OCI-LY1 (cell line): ENCODE measurements around the gene METRN.

Source experiments
- H2AFZ ChIP-seq: fragments of 200-600 bp; sonication (generic), shearing (Covaris generic); 2 replicates; pipeline ENCODE4 v1.6.0; 2014; ENCODE audit warnings: antibody characterized with exemption, mild to moderate bottlenecking, low read length
- H3F3A ChIP-seq: fragments of 200-600 bp; sonication (generic), shearing (Covaris generic); 2 replicates; pipeline ENCODE4 v1.6.0; 2014; ENCODE audit warnings: mild to moderate bottlenecking, antibody characterized with exemption, low read length, moderate library complexity; ENCODE audit not compliant: insufficient read depth
- H3K27ac ChIP-seq: fragments of 200-600 bp; sonication (generic); 2 replicates; pipeline ENCODE4 v1.5.1; 2014; ENCODE audit warnings: low read length, mixed run types, mild to moderate bottlenecking, low read depth; ENCODE audit not compliant: poor library complexity, severe bottlenecking
- H3K27me3 ChIP-seq: fragments of 200-600 bp; sonication (generic); 2 replicates; pipeline ENCODE4 v1.6.0; 2014; ENCODE audit warnings: antibody characterized with exemption, mild to moderate bottlenecking, low read length, moderate library complexity; ENCODE audit not compliant: insufficient read depth
- H3K36me3 ChIP-seq: fragments of 200-600 bp; sonication (generic); 2 replicates; pipeline ENCODE4 v1.6.1; 2014; ENCODE audit warnings: mild to moderate bottlenecking, antibody characterized with exemption, low read length, moderate library complexity, mixed read lengths; ENCODE audit not compliant: insufficient read depth
- H3K4me1 ChIP-seq: fragments of 200-600 bp; sonication (generic); 2 replicates; pipeline ENCODE4 v1.5.1; 2014; ENCODE audit warnings: mild to moderate bottlenecking, low read length, moderate library complexity; ENCODE audit not compliant: insufficient read depth, severe bottlenecking
- H3K4me2 ChIP-seq: fragments of 200-600 bp; sonication (generic), shearing (Covaris generic); 2 replicates; pipeline ENCODE4 v1.6.1; 2014; ENCODE audit warnings: low read length
- H3K4me3 ChIP-seq: fragments of 200-600 bp; sonication (generic); 2 replicates; pipeline ENCODE4 v1.5.1; 2014; ENCODE audit warnings: low read length, low read depth, mild to moderate bottlenecking, mixed read lengths; ENCODE audit not compliant: poor library complexity, severe bottlenecking
- H3K79me2 ChIP-seq: fragments of 200-600 bp; shearing (Covaris generic); 2 replicates; pipeline ENCODE4 v1.6.1; 2016; ENCODE audit warnings: mixed run types, low read length, mixed read lengths; ENCODE audit not compliant: insufficient read depth
- H3K9ac ChIP-seq: fragments of 200-600 bp; sonication (generic), shearing (Covaris generic); 2 replicates; pipeline ENCODE4 v1.6.1; 2014; ENCODE audit warnings: mild to moderate bottlenecking, low read length, mixed read lengths
- H3K9me2 ChIP-seq: fragments of 200-600 bp; sonication (generic), shearing (Covaris generic); 2 replicates; pipeline ENCODE4 v1.6.1; 2014; ENCODE audit warnings: low read depth, mild to moderate bottlenecking, low read length, mixed read lengths
- H3K9me3 ChIP-seq: fragments of 200-600 bp; shearing (Covaris generic); 2 replicates; pipeline ENCODE4 v1.6.1; 2014; ENCODE audit warnings: low read length, mixed read lengths
- H4K20me1 ChIP-seq: fragments of 200-600 bp; sonication (generic), shearing (Covaris generic); 2 replicates; pipeline ENCODE4 v1.6.0; 2016; ENCODE audit warnings: mild to moderate bottlenecking, low read length; ENCODE audit not compliant: insufficient read depth
- EZH2 ChIP-seq: fragments of 200-600 bp; sonication (generic), shearing (Covaris generic); IDR thresholded peaks from 2 replicates; pipeline ENCODE4 v1.8.0; 2017; ENCODE audit warnings: borderline replicate concordance, mixed run types, mild to moderate bottlenecking, antibody characterized with exemption, low read length, moderate library complexity, mixed read lengths
- TF ChIP-seq, protein P1 (sequence below): fragments of 200-600 bp; sonication (generic), shearing (Covaris generic); IDR thresholded peaks from 2 replicates; pipeline ENCODE4 v1.5.1; 2017; ENCODE audit warnings: mild to moderate bottlenecking, antibody characterized with exemption, low read length, moderate library complexity, mixed read lengths

Gene METRN

DNA sequence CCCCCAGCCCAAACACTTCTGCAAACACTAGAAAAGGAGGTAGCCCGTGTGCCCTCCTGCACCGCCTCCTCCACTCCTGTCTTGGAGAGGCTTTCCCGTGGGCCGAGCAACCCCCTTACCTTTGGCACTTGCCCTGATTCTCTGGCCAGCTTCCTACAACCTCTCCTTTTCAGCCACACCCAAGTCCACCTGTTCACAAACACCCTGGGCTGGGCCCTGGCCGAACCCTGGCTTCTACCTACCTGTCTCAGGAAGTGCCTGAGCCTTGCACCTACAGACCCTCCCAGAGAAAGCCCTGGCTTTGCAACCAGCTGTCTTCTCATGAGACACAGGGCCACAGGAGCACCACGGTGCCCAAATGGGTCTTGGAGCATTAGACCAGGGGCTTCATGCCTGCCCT is 4.0 kb downstream of the METRN start:
- TF ChIP-seq, protein P1, sequence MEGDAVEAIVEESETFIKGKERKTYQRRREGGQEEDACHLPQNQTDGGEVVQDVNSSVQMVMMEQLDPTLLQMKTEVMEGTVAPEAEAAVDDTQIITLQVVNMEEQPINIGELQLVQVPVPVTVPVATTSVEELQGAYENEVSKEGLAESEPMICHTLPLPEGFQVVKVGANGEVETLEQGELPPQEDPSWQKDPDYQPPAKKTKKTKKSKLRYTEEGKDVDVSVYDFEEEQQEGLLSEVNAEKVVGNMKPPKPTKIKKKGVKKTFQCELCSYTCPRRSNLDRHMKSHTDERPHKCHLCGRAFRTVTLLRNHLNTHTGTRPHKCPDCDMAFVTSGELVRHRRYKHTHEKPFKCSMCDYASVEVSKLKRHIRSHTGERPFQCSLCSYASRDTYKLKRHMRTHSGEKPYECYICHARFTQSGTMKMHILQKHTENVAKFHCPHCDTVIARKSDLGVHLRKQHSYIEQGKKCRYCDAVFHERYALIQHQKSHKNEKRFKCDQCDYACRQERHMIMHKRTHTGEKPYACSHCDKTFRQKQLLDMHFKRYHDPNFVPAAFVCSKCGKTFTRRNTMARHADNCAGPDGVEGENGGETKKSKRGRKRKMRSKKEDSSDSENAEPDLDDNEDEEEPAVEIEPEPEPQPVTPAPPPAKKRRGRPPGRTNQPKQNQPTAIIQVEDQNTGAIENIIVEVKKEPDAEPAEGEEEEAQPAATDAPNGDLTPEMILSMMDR = no peak
- no peak for TF ChIP-seq EZH2
- H3K79me2 ChIP-seq = no peaks in the 10 kb centered on the region
- H3K9me3 ChIP-seq = no peaks in the 10 kb centered on the region
- no peak overlapping the region for H2AFZ ChIP-seq
- H3K27me3 ChIP-seq = peaks cover 18% of the 10 kb centered on the region
- no peaks in the 10 kb centered on the region for H3F3A ChIP-seq
- no peak overlapping the region for H3K27ac ChIP-seq
- no peaks in the 10 kb centered on the region for H4K20me1 ChIP-seq
- no peak overlapping the region for H3K9ac ChIP-seq
- H3K9me2 ChIP-seq = no peaks in the 10 kb centered on the region
- peaks cover 8% of the 10 kb centered on the region for H3K36me3 ChIP-seq
- H3K4me1 ChIP-seq = peaks cover 42% of the 10 kb centered on the region
- H3K4me3 ChIP-seq = no peak overlapping the region
- H3K4me2 ChIP-seq = no peak overlapping the region

DNA sequence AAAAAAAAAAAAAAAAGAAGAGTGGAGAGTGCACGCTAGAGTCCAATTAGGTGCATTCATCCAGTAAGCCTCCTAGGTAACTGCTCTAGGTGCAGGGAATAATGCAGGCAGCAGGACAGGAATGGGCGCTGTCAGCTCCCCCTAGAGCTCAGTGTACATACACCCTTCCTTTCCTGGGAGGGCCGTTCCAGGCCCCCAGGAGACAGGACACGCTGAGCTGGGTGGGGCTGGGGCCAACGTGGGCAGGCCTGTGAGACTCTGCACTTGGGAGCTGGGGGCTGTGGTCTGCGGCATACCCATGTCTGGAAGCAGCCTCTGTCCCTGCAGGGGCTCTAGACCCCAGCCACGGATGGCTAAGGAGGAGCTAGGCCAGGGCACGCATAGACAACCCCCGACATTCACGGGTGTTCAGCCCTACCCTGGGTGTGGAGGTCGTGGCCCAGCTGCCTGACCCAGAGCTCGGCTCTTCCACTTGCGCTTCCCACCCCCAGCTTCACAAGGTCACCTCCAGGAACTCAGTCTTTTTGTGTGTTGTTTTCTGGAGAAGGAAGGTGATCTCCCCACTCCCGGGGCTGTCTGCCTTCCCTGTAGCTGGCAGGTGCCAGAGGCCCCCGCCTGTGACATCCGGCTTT is 5.0 kb downstream of the METRN start:
- Histone ChIP-seq H3K4me3 (peak overlapping the region; percentile 89), H3K9ac (peak overlapping the region; percentile 93), H3K79me2 (no peaks in the 10 kb centered on the region), H3F3A (no peaks in the 10 kb centered on the region), H3K27ac (no peak overlapping the region), H3K9me2 (no peaks in the 10 kb centered on the region), H3K4me2 (peak overlapping the region; percentile 93), H3K36me3 (peaks cover 8% of the 10 kb centered on the region), H3K4me1 (peaks cover 36% of the 10 kb centered on the region), H3K9me3 (no peaks in the 10 kb centered on the region), H4K20me1 (no peaks in the 10 kb centered on the region), H3K27me3 (peaks cover 12% of the 10 kb centered on the region), H2AFZ (no peak overlapping the region)
- TF ChIP-seq, protein P1 = peak; percentile 6; the same call in 1 of the 2 replicates
- no peak for TF ChIP-seq EZH2

DNA sequence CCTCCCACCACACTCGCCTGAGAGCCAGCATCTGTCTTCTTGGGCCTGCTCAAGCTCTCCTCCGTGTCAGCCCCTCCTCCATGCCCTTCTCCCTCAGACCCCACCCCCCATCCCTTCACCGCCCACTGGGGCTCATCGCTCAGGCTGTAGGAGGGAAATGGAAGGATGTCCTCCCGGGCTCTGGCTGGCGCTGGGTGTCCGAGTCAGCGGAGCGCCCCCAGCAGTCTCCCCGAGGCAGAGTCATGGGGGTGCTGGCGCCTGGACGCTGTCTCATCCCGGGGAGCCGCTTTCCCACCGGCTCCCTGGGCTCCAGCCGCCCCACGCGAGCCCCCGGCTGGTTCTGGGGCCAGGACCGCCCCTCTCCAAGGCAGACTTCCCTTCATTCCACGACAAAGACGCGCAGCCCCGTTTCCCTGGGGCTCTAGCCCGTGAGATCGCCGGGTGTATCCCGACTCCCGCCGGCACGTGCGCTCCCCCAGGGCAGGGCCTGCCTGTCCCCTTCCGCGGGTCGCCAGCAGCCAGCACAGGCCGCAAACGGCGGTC is 5.6 kb downstream of the METRN start:
- Histone ChIP-seq H3K9ac (peak overlapping the region; percentile 93), H3K4me2 (peak overlapping the region; percentile 93), H3K27ac (peak overlapping the region; percentile 68), H3K4me1 (peaks cover 31% of the 10 kb centered on the region), H3K9me3 (no peaks in the 10 kb centered on the region), H3K36me3 (peaks cover 8% of the 10 kb centered on the region), H4K20me1 (no peaks in the 10 kb centered on the region), H3K9me2 (no peaks in the 10 kb centered on the region), H3K4me3 (peak overlapping the region; percentile 89), H3K27me3 (peaks cover 12% of the 10 kb centered on the region), H2AFZ (no peak overlapping the region), H3K79me2 (no peaks in the 10 kb centered on the region), H3F3A (no peaks in the 10 kb centered on the region)
- TF ChIP-seq, protein P1 = peak; percentile 32; the same call in 1 of the 2 replicates
- no peak for TF ChIP-seq EZH2
